ENCODE data around the gene BMP8A.

Gene BMP8A

GRCh38 chr1:39573736-39574624 lies 82.5 kb downstream of the BMP8A start:
- no peak for DNase-seq

DNA sequence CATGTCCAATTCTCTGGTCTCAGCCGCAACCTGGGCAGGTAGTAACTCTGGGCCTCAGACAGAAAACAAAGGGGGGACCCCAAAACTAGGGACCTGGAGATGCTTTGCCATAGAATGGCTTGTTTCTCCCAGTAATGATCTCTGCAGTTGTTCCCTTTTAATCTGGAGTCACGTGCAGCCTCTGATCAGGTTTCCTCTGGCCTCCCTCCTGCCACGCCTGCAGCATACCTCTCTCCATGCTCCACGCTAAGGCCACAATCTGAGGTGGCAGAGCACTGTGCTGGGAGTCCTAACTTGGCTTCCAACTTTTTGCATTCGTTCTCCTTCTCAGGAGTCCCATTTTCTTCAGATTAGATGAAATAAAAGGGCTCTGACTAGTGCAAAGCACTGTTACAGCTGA lies 83.2 kb downstream of the BMP8A start:
- no peak for DNase-seq
